Activated T-cell treated with anti-CD3 and anti-CD28 coated beads for 24 hours (primary cell): ENCODE results near the gene KRIT1.
"Not testable (repeated sequence)": the region's sequence is repeated elsewhere in the genome, so short reads cannot be mapped to it uniquely, and the experiment has no call there.

ENCODE experiments used
- DNase-seq: peaks from one replicate; pipeline ENCODE4 v3.0.0-alpha.2; 2020; ENCODE audit warnings: low read depth

The KRIT1 gene

GRCh38 chr7:92246360-92247101 is 817 bp upstream of the KRIT1 start:
- DNase-seq: no peak

- DNase-seq: no peak
Observed at GRCh38 chr7:92244808-92245486, 767 bp downstream of the KRIT1 start.

- DNase-seq: no peak
Observed at GRCh38 chr7:92242972-92243371, 2.7 kb downstream of the KRIT1 start.

GRCh38 chr7:92230547-92230946 is 15.2 kb downstream of the KRIT1 start:
- no peak for DNase-seq

GRCh38 chr7:92228742-92229141 is 17.0 kb downstream of the KRIT1 start:
- DNase-seq: no peak

- no peak for DNase-seq
Observed at GRCh38 chr7:92228100-92228499, 17.6 kb downstream of the KRIT1 start.

GRCh38 chr7:92226981-92227380 is 18.7 kb downstream of the KRIT1 start:
- DNase-seq: no peak

- DNase-seq: no peak
Observed at GRCh38 chr7:92221766-92222165, 23.9 kb downstream of the KRIT1 start.

- DNase-seq: no peak
Observed at GRCh38 chr7:92206672-92207071, 39.0 kb downstream of the KRIT1 start.

GRCh38 chr7:92205987-92206386 is 39.7 kb downstream of the KRIT1 start:
- no peak for DNase-seq

GRCh38 chr7:92200791-92201190 is 44.9 kb downstream of the KRIT1 start:
- DNase-seq: no peak

- no peak for DNase-seq
Observed at GRCh38 chr7:92192326-92192725, 53.4 kb downstream of the KRIT1 start.

GRCh38 chr7:92189246-92189645 is 56.5 kb downstream of the KRIT1 start:
- DNase-seq: not testable (repeated sequence)

- DNase-seq: not testable (repeated sequence)
Observed at GRCh38 chr7:92184294-92184693, 61.4 kb downstream of the KRIT1 start.

- DNase-seq: peak; percentile 85
Observed at GRCh38 chr7:92178928-92179924, 66.5 kb downstream of the KRIT1 start, which contains the start of gene LRRD1. Gene LRRD1 (minus strand): TSS chr7:92179142. CDS start chr7:92165202, 13,940 bp downstream.

- no peak for DNase-seq
Observed at GRCh38 chr7:92177362-92177761, 68.4 kb downstream of the KRIT1 start.

GRCh38 chr7:92169529-92169928 is 76.2 kb downstream of the KRIT1 start:
- DNase-seq: not testable (repeated sequence)

GRCh38 chr7:92161271-92161670 is 84.4 kb downstream of the KRIT1 start:
- DNase-seq: no peak

GRCh38 chr7:92158660-92159575 is 86.8 kb downstream of the KRIT1 start:
- no peak for DNase-seq

GRCh38 chr7:92156990-92157389 is 88.7 kb downstream of the KRIT1 start:
- DNase-seq: no peak

- no peak for DNase-seq
Observed at GRCh38 chr7:92155108-92155739, 90.5 kb downstream of the KRIT1 start.
